K562 (cell line): ENCODE data around the gene MFAP3L. TPM values are rescaled to one million over a fixed set of nuclear protein-coding genes. Genes with fewer than 3 reads are reported as not detected.

Experiments
- ATAC-seq: fragments of 200-7000 bp; cut with Tn5 transposase; 3 replicates; pipeline ENCODE4 v1.9.1; 2020; ENCODE audit warnings: moderate library complexity
- BruUV-seq: library from RNA; stranded (reverse); fragments of 400-500 nt; replicated peaks from 2 replicates; lab custom pipeline; 2021; lab: Mats Ljungman, UMichigan
- CTCF ChIA-PET: fragments of 300-600 bp; formaldehyde crosslinking; extraction: SDS; loops from one replicate; lab custom pipeline; 2021; ENCODE audit warnings: low intra/inter-chr PET ratio; lab: Yijun Ruan, JAX
- POLR2A ChIA-PET: fragments of 300-600, 350-650 bp; sonication (Branson Sonifier 250); formaldehyde crosslinking; extraction: SDS; loops from one replicate; lab custom pipeline; 2021; ENCODE audit warnings: antibody characterized with exemption, inconsistent platforms; lab: Yijun Ruan, JAX
- DNase-seq, 4 experiments: peaks; one replicate each; pipeline versions ENCODE4 v3.0.0 to v3.0.0-alpha.2; 2011 to 2018; ENCODE audit warnings: low spot score in 3 of 4, mixed read lengths in 3 of 4; ENCODE audit errors: extremely low read depth in 1 of 4
- FAIRE-seq: peaks from 2 replicates; lab custom pipeline; 2011; peaks lifted over from hg19 to GRCh38; lab: Jason Lieb, UNC
- H2AFZ ChIP-seq: 2 replicates; pipeline ENCODE4 v1.6.0; 2011; ENCODE audit warnings: low read depth, low read length, control low read depth, inconsistent platforms
- H3K27ac ChIP-seq: fragments of 200-600 bp; 3 replicates; pipeline ENCODE4 v1.8.0; 2011; ENCODE audit warnings: low read depth, mild to moderate bottlenecking, control low read depth, inconsistent platforms, low read length, moderate library complexity, mixed read lengths; ENCODE audit errors: extremely low read depth
- H3K27me3 ChIP-seq, 2 experiments: fragments of 300-600 bp in 1 of 2; 2 replicates in 1 of 2; 3 replicates in 1 of 2; pipeline versions ENCODE4 v1.6.0 to v1.8.0; 2011; ENCODE audit warnings: inconsistent platforms in 2 of 2, low read length in 2 of 2, mild to moderate bottlenecking in 1 of 2, mixed read lengths in 1 of 2, moderate library complexity in 1 of 2; ENCODE audit not compliant: control insufficient read depth in 2 of 2, insufficient read depth in 2 of 2
- H3K36me3 ChIP-seq: fragments of 300-600 bp; 3 replicates; pipeline ENCODE4 v1.8.0; 2011; ENCODE audit warnings: mild to moderate bottlenecking, low read length, inconsistent platforms; ENCODE audit not compliant: control insufficient read depth, insufficient read depth
- H3K4me1 ChIP-seq, 2 experiments: fragments of 200-600 bp in 1 of 2; replicated peaks in 1 of 2; 2 replicates in 1 of 2; 3 replicates in 1 of 2; pipeline versions ENCODE4 v1.5.1 to v1.8.0; 2011; ENCODE audit warnings: inconsistent platforms in 2 of 2, low read length in 2 of 2, mild to moderate bottlenecking in 1 of 2, mixed read lengths in 1 of 2, moderate library complexity in 1 of 2; ENCODE audit not compliant: control insufficient read depth in 2 of 2, insufficient read depth in 2 of 2
- H3K4me2 ChIP-seq: 2 replicates; pipeline ENCODE4 v1.6.1; 2011; ENCODE audit warnings: low read length, control low read depth, inconsistent platforms, mixed read lengths; ENCODE audit not compliant: insufficient read depth
- H3K4me3 ChIP-seq: fragments of 200-600 bp; sonication (generic), shearing (Covaris generic); 2 replicates; pipeline ENCODE4 v1.5.1; 2016; ENCODE audit warnings: control low read depth, inconsistent platforms
- H3K79me2 ChIP-seq: fragments of 200-600 bp; 3 replicates; pipeline ENCODE4 v1.8.0; 2011; ENCODE audit warnings: low read length, inconsistent platforms; ENCODE audit not compliant: control insufficient read depth, insufficient read depth
- H3K9ac ChIP-seq, 2 experiments: 2 replicates each; pipeline versions ENCODE4 v1.6.0 to v1.6.1; 2011; ENCODE audit warnings: low read depth in 2 of 2, low read length in 2 of 2, control low read depth in 1 of 2, inconsistent platforms in 1 of 2, mild to moderate bottlenecking in 1 of 2, mixed read lengths in 1 of 2; ENCODE audit not compliant: insufficient read depth in 1 of 2
- H3K9me1 ChIP-seq: one replicate; pipeline ENCODE4 v1.6.0; 2011; ENCODE audit warnings: inconsistent platforms, mild to moderate bottlenecking, low read length, moderate library complexity; ENCODE audit not compliant: control insufficient read depth, insufficient read depth
- H3K9me3 ChIP-seq: replicated peaks from 2 replicates; pipeline ENCODE4 v1.5.1; 2011; ENCODE audit warnings: low read depth, low read length, inconsistent platforms; ENCODE audit not compliant: control insufficient read depth, insufficient read depth
- H4K20me1 ChIP-seq: replicated peaks from 2 replicates; pipeline ENCODE4 v1.6.1; 2011; ENCODE audit warnings: low read length, inconsistent platforms, mixed read lengths; ENCODE audit not compliant: control insufficient read depth, insufficient read depth
- CEBPB ChIP-seq: fragments of 450-650 bp; IDR thresholded peaks from 2 replicates; pipeline ENCODE4 v1.6.1; 2016; ENCODE audit warnings: missing genetic modification characterization, missing compliant biosample characterization
- CEBPG ChIP-seq, 3 experiments: fragments of 200-800 bp in 1 of 3; sonication (Bioruptor generic) in 1 of 3; sonication (generic) in 1 of 3; formaldehyde crosslinking in 1 of 3; IDR thresholded peaks in 2 of 3; conservative IDR thresholded peaks in 1 of 3; 2 replicates each; pipeline versions ENCODE4 v1.6.1 to v1.8.0; 2016 to 2022; ENCODE audit warnings: missing compliant biosample characterization in 2 of 3, missing genetic modification characterization in 2 of 3, mild to moderate bottlenecking in 1 of 3, missing genetic modification reagents in 1 of 3
- CHD4 ChIP-seq: fragments of 200-600 bp; sonication (generic); IDR thresholded peaks from 3 replicates; pipeline ENCODE4 v1.6.1; 2012; ENCODE audit warnings: low read depth, mild to moderate bottlenecking, mixed read lengths, low read length, inconsistent platforms; ENCODE audit not compliant: insufficient read depth, insufficient replicate concordance, poor library complexity, severe bottlenecking
- ERF ChIP-seq: fragments of 450-650 bp; formaldehyde crosslinking; IDR thresholded peaks from 2 replicates; pipeline ENCODE4 v1.4.0; 2020; ENCODE audit warnings: mild to moderate bottlenecking, mixed read lengths
- NR1H2 ChIP-seq: sonication (generic); formaldehyde crosslinking; IDR thresholded peaks from 2 replicates; pipeline ENCODE4 v1.4.0; 2020; ENCODE audit warnings: mild to moderate bottlenecking, missing genetic modification reagents
- PKNOX1 ChIP-seq: fragments of 450-650 bp; IDR thresholded peaks from 2 replicates; pipeline ENCODE4 v1.6.1; 2016
- TFE3 ChIP-seq: fragments of 450-650 bp; formaldehyde crosslinking; IDR thresholded peaks from 2 replicates; pipeline ENCODE4 v1.4.0; 2020; ENCODE audit warnings: mild to moderate bottlenecking, mixed read lengths
- WGBS: fragments of 100-300 bp; shearing (Covaris generic); methylation state at CpG from one replicate; pipeline ENCODE4 v1.1.6; 2016; ENCODE audit warnings: low coverage, mixed read lengths; ENCODE audit not compliant: insufficient coverage; ENCODE audit errors: missing lambda C conversion rate; 5-methylcytosine and 5-hydroxymethylcytosine counted together
- in situ Hi-C: fragments of 300-500 bp; cut with MboI; formaldehyde crosslinking; loops from 4 replicates; pipeline ENCODE4 v1.15.0; 2018; ENCODE audit warnings: inconsistent platforms, mixed read lengths
- intact Hi-C: fragments of 100-400 bp; cut with micrococcal nuclease; formaldehyde crosslinking; loops from 2 replicates; pipeline ENCODE4 v1.14.2; 2022
- polyA plus RNA-seq, 8 experiments: library from polyadenylated mRNA; depleted of rRNA in 4 of 8; stranded (reverse) in 5 of 8; unstranded in 3 of 8; fragments of >200 nt; fragmentation: Nextera tagmentation in 2 of 8; fragmentation: Illumina TruSeq in 1 of 8; extraction: Ambion mirVana in 2 of 8; extraction: Trizol in 1 of 8; gene quantifications; 2 replicates each; pipeline versions ENCODE4 v1.2.1 to v1.2.3, GENCODE V29; 2011 to 2014; ENCODE audit warnings: inconsistent platforms in 1 of 8, missing spikeins in 1 of 8
- total RNA-seq, 7 experiments: library from RNA; depleted of rRNA in 6 of 7; stranded (reverse); fragments of >200 nt in 6 of 7; fragmentation: Illumina TruSeq in 2 of 7; extraction: Trizol in 2 of 7; gene quantifications; 2 replicates each; pipeline versions ENCODE4 v1.2.1 to v1.2.3, GENCODE V29; 2011 to 2021; ENCODE audit warnings: low replicate concordance in 1 of 7

Gene MFAP3L
- total and polyA plus RNA-seq, 9 of the 15 experiments (the other 6 are each of a cell fraction or from before 2014, with no cell fraction given) = 0.06 to 0.25 (median 0.20) TPM; not detected in 3

- TF ChIP-seq PKNOX1 (no peak), CHD4 (no peak), ERF (CRISPR knock-in tag) (no peak), NR1H2 (CRISPR knock-in tag) (no peak)
- TF ChIP-seq, all 486 proteins: peak for 0
Measured at GRCh38 chr4:170011921-170012628, 14.1 kb downstream of the MFAP3L start (continued).

- POLR2A ChIA-PET = no interaction called here
Measured at GRCh38 chr4:170009291-170009690, 16.9 kb downstream of the MFAP3L start.

More at GRCh38 chr4:170009291-170009690, 16.9 kb downstream of the MFAP3L start:
- H3K4me3 ChIP-seq = no peak overlapping the region
- H4K20me1 ChIP-seq = no peaks in the 10 kb centered on the region
- intact Hi-C loops (no loop called here), in situ Hi-C loops (no loop called here)
- DNase-seq (no peak), FAIRE-seq (no peak), ATAC-seq (no peak)
- CTCF ChIA-PET = no interaction called here
- H3K9me3 ChIP-seq = no peaks in the 10 kb centered on the region
- peak; percentile 20; the same call in 1 of the 2 replicates for TF ChIP-seq CEBPB (tag)
- no peak for TF ChIP-seq CEBPG (CRISPR knock-in tag; IDR thresholded peaks at IDR 0.05)
- TF ChIP-seq CEBPG (tag; conservative IDR thresholded peaks at IDR 0.05 in 1 of 2, IDR thresholded peaks at IDR 0.05 in 1 of 2) = peak in 1 of 2 experiments; percentile 38; a peak in 2 of 4 replicates
- TF ChIP-seq TFE3 (CRISPR knock-in tag) = no peak
- BruUV-seq = no TSS peak
- H3K9me1 ChIP-seq = no peaks in the 10 kb centered on the region
- WGBS = no CpG with 5 or more reads among the region's 4 CpGs
- H3K27me3 ChIP-seq = no peaks in the 10 kb centered on the region
- no peak overlapping the region for H3K4me2 ChIP-seq
- no peaks in the 10 kb centered on the region for H3K79me2 ChIP-seq
- H3K27ac ChIP-seq = no peak overlapping the region
- no peak overlapping the region for H3K9ac ChIP-seq
- H3K36me3 ChIP-seq = no peaks in the 10 kb centered on the region
- H2AFZ ChIP-seq = no peak overlapping the region
- peaks cover 0 to 13% of the 10 kb centered on the region in 2 experiments; a peak in 3 of 5 replicates for H3K4me1 ChIP-seq
